Endodermal cell (in vitro differentiated cells): ENCODE results near the gene NXF1. TPM values are rescaled to one million over a fixed set of nuclear protein-coding genes. Genes with fewer than 3 reads are reported as not detected.
"Not testable (repeated sequence)": the region's sequence is repeated elsewhere in the genome, so short reads cannot be mapped to it uniquely, and the experiment has no call there.

ENCODE experiments used
- DNase-seq: peaks from one replicate; pipeline ENCODE4 v3.0.0-alpha.2; 2017
- H3K27ac ChIP-seq: 2 replicates; pipeline ENCODE4 v1.5.1; 2013; ENCODE audit warnings: mild to moderate bottlenecking, low read depth, low read length, moderate library complexity
- H3K27me3 ChIP-seq: 2 replicates; pipeline ENCODE4 v1.6.1; 2013; ENCODE audit warnings: mild to moderate bottlenecking, low read length, moderate library complexity; ENCODE audit not compliant: insufficient read depth, control insufficient read depth, poor library complexity, severe bottlenecking
- H3K36me3 ChIP-seq: 2 replicates; pipeline ENCODE4 v1.7.0; 2013; ENCODE audit warnings: mild to moderate bottlenecking, low read length, moderate library complexity; ENCODE audit not compliant: control insufficient read depth, insufficient read depth
- H3K4me1 ChIP-seq: one replicate; pipeline ENCODE4 v1.7.0; 2013; ENCODE audit warnings: low read length; ENCODE audit not compliant: control insufficient read depth, insufficient read depth
- H3K4me3 ChIP-seq: 2 replicates; pipeline ENCODE4 v1.5.1; 2013; ENCODE audit warnings: mild to moderate bottlenecking, low read length, moderate library complexity
- H3K9ac ChIP-seq: 2 replicates; pipeline ENCODE4 v1.6.1; 2013; ENCODE audit warnings: mild to moderate bottlenecking, low read length, moderate library complexity; ENCODE audit not compliant: poor library complexity, severe bottlenecking; ENCODE audit errors: extremely low read depth
- H3K9me3 ChIP-seq: 2 replicates; pipeline ENCODE4 v1.6.1; 2013; ENCODE audit warnings: mild to moderate bottlenecking, low read length, moderate library complexity; ENCODE audit not compliant: control insufficient read depth
- H3K27ac Mint-ChIP-seq: 2 replicates; pipeline ENCODE4 v1.8.0; 2020; ENCODE audit warnings: mixed read lengths
- H3K27me3 Mint-ChIP-seq: 2 replicates; pipeline ENCODE4 v1.8.0; 2021; ENCODE audit warnings: mild to moderate bottlenecking, mixed read lengths; ENCODE audit not compliant: insufficient read depth
- H3K36me3 Mint-ChIP-seq: 2 replicates; pipeline ENCODE4 v1.8.0; 2020; ENCODE audit warnings: low read depth, mixed read lengths
- H3K4me1 Mint-ChIP-seq: 2 replicates; pipeline ENCODE4 v1.8.0; 2020; ENCODE audit warnings: mixed read lengths
- H3K4me3 Mint-ChIP-seq: 2 replicates; pipeline ENCODE4 v1.8.0; 2020; ENCODE audit warnings: mild to moderate bottlenecking, moderate library complexity, mixed read lengths
- H3K9me3 Mint-ChIP-seq: 2 replicates; pipeline ENCODE4 v1.8.0; 2020; ENCODE audit warnings: mild to moderate bottlenecking, mixed read lengths
- WGBS, 2 experiments: methylation state at CpG; one replicate each; pipeline versions ENCODE4 v1.1.5 to v1.1.7; 2013; ENCODE audit warnings: missing lambda C conversion rate in 2 of 2, mixed read lengths in 1 of 2; ENCODE audit not compliant: insufficient coverage in 1 of 2, insufficient read length in 1 of 2; 5-methylcytosine and 5-hydroxymethylcytosine counted together
- total RNA-seq, 2 donors: library from RNA; stranded (reverse); fragmentation: NEBNext Ultra II Directional in 1 of 2; extraction: Animal tissue kit (Norgen Biotek cat#: 25700) in 1 of 2; gene quantifications; 2 replicates in 1 of 2; 3 replicates in 1 of 2; pipeline ENCODE4 v1.2.1, GENCODE V29; 2021
- TF ChIP-seq, protein P1 (sequence below): fragments of 200-600 bp; sonication (generic); conservative IDR thresholded peaks from 2 replicates; pipeline ENCODE4 v1.5.0; 2021; ENCODE audit warnings: antibody characterized with exemption, mild to moderate bottlenecking

The NXF1 gene
- total RNA-seq, 2 donors from 2014 or later, result 45.8 to 61.4 TPM

GRCh38 chr11:62830904-62831519 is 25.8 kb upstream of the NXF1 start:
- TF ChIP-seq, protein P1, sequence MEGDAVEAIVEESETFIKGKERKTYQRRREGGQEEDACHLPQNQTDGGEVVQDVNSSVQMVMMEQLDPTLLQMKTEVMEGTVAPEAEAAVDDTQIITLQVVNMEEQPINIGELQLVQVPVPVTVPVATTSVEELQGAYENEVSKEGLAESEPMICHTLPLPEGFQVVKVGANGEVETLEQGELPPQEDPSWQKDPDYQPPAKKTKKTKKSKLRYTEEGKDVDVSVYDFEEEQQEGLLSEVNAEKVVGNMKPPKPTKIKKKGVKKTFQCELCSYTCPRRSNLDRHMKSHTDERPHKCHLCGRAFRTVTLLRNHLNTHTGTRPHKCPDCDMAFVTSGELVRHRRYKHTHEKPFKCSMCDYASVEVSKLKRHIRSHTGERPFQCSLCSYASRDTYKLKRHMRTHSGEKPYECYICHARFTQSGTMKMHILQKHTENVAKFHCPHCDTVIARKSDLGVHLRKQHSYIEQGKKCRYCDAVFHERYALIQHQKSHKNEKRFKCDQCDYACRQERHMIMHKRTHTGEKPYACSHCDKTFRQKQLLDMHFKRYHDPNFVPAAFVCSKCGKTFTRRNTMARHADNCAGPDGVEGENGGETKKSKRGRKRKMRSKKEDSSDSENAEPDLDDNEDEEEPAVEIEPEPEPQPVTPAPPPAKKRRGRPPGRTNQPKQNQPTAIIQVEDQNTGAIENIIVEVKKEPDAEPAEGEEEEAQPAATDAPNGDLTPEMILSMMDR, result no peak
- no peaks in the 10 kb centered on the region for H3K27me3 ChIP-seq
- H3K36me3 ChIP-seq, result peaks cover 50% of the 10 kb centered on the region
- H3K27ac ChIP-seq, result peak overlapping the region; percentile 76
- peaks cover 2% of the 10 kb centered on the region for H3K9me3 Mint-ChIP-seq
- 2 to 6% methylated on average over 12 to 27 of the region's 33 CpGs for WGBS, 2 experiments
- no peaks in the 10 kb centered on the region for H3K9me3 ChIP-seq
- peak overlapping the region; percentile 98 for H3K4me3 ChIP-seq
- H3K36me3 Mint-ChIP-seq, result peaks cover 41% of the 10 kb centered on the region
- no peaks in the 10 kb centered on the region for H3K27me3 Mint-ChIP-seq
- H3K9ac ChIP-seq, result peak overlapping the region; percentile 96
- no peak for DNase-seq
- H3K4me1 Mint-ChIP-seq, result peaks cover 20% of the 10 kb centered on the region
- peak overlapping the region; percentile 99 for H3K4me3 Mint-ChIP-seq
- peaks cover 2% of the 10 kb centered on the region for H3K4me1 ChIP-seq
- peak overlapping the region; percentile 100 for H3K27ac Mint-ChIP-seq

DNA sequence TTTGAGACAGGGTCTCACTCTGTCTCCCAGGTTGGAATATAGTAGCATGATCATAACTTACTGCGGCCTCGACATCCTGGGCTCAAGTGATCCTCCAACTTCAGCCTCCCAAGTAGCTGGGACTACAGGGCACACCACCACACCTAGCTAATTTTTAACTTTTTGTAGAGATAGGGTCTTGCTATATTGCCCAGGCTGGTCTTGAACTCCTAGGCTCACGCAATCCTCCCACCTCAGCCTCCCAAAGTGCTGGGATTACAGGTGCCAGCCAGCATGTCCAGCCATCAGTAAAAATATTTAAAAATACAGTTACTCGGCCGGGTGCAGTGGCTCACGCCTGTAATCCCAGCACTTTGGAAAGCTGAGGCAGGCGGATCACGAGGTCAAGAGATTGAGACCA is 22.9 kb upstream of the NXF1 start:
- H3K4me3 Mint-ChIP-seq, H3K9me3 Mint-ChIP-seq, H3K4me1 ChIP-seq, H3K27ac ChIP-seq, DNase-seq, H3K27ac Mint-ChIP-seq, H3K4me3 ChIP-seq, H3K9ac ChIP-seq, H3K9me3 ChIP-seq, H3K27me3 Mint-ChIP-seq, H3K27me3 ChIP-seq: not testable (repeated sequence)
- Mint-ChIP-seq H3K36me3 (peaks cover 47% of the 10 kb centered on the region), H3K4me1 (peaks cover 14% of the 10 kb centered on the region)
- 82 to 96% methylated on average over 6 to 8 of the region's 8 CpGs for WGBS, 2 experiments
- H3K36me3 ChIP-seq, result peaks cover 53% of the 10 kb centered on the region

DNA sequence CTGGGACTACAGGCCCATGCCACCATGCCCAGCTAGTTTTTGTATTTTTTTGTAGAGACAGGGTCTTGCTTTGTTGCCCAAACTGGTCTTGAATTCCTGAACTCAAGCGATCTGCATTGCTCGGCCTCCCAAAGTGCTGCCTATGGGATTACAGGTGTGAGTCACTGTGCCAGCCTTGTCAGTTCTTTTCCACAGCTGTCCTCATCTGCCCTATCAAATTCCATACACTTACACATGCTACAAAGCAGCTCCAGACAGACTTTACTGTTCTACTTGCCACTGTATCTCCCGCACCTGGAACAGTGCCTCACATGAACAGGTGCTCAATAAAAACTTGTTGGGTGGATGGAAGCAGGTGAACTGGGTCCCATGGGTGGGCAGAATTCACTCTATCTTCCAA is 18.4 kb upstream of the NXF1 start:
- Mint-ChIP-seq H3K27me3 (no peaks in the 10 kb centered on the region), H3K9me3 (peaks cover 2% of the 10 kb centered on the region), H3K36me3 (peaks cover 72% of the 10 kb centered on the region), H3K27ac (no peak overlapping the region), H3K4me1 (no peaks in the 10 kb centered on the region), H3K4me3 (no peak overlapping the region)
- Histone ChIP-seq H3K4me1 (no peaks in the 10 kb centered on the region), H3K27me3 (no peaks in the 10 kb centered on the region), H3K36me3 (peaks cover 75% of the 10 kb centered on the region), H3K9me3 (no peaks in the 10 kb centered on the region), H3K27ac (no peak overlapping the region), H3K4me3 (no peak overlapping the region), H3K9ac (no peak overlapping the region)
- WGBS, 2 experiments, result 92 to 100% methylated on average over 3 of the region's 3 CpGs
- TF ChIP-seq, protein P1, result no peak
- no peak for DNase-seq

DNA sequence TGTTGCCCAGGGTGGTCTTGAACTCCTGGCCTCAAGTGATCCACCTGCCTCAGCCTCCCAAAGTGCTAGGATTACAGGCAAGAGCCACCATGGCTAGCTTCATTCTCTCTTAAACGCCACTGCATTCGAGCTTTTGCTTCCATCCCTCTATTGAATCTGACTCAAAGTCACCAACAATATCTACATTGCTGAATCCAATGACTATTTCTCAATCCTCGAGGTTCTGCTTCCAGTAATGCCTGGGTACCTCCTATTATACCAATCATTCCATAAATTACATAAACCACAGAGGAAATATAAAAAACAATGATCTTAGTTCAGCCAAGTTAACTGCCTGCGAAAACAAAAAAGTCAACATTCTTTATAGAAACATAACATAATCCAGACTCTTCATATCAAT is 11.9 kb upstream of the NXF1 start:
- H3K9ac ChIP-seq, result no peak overlapping the region
- peaks cover 41% of the 10 kb centered on the region for H3K36me3 Mint-ChIP-seq
- H3K27ac ChIP-seq, result no peak overlapping the region
- H3K4me1 ChIP-seq, result no peaks in the 10 kb centered on the region
- no peak for DNase-seq
- 93 to 96% methylated on average over 4 of the region's 4 CpGs for WGBS, 2 experiments
- no peaks in the 10 kb centered on the region for H3K27me3 Mint-ChIP-seq
- H3K36me3 ChIP-seq, result peaks cover 58% of the 10 kb centered on the region
- TF ChIP-seq, protein P1, result no peak
- no peaks in the 10 kb centered on the region for H3K4me1 Mint-ChIP-seq
- H3K4me3 Mint-ChIP-seq, result no peak overlapping the region
- no peak overlapping the region for H3K27ac Mint-ChIP-seq
- H3K27me3 ChIP-seq, result no peaks in the 10 kb centered on the region
- H3K9me3 ChIP-seq, result no peaks in the 10 kb centered on the region
- no peak overlapping the region for H3K4me3 ChIP-seq
- no peaks in the 10 kb centered on the region for H3K9me3 Mint-ChIP-seq
